Kidney (tissue), 14 donors: Measurements from ENCODE around the gene LRRC61. TPM values are rescaled to one million over a fixed set of nuclear protein-coding genes. Genes with fewer than 3 reads are reported as not detected.

Experiments
- DNase-seq, 5 donors: peaks; one replicate each; pipeline ENCODE4 v3.0.0-alpha.2; 2013 to 2020
- FAIRE-seq: peaks from 2 replicates; lab custom pipeline; 2012; peaks lifted over from hg19 to GRCh38; lab: Jason Lieb, UNC
- H3K27ac ChIP-seq, 2 donors: one replicate each; pipeline ENCODE4 v1.7.0; 2013; ENCODE audit warnings: low read depth in 2 of 2, low read length in 2 of 2, inconsistent platforms in 1 of 2
- H3K27me3 ChIP-seq: one replicate; pipeline ENCODE4 v1.7.1; 2013; ENCODE audit warnings: low read length, inconsistent platforms; ENCODE audit not compliant: control insufficient read depth, insufficient read depth
- H3K36me3 ChIP-seq, 3 donors: one replicate each; pipeline versions ENCODE4 v1.7.0 to v1.7.1; 2013; ENCODE audit warnings: low read length in 3 of 3, control low read depth in 1 of 3, inconsistent platforms in 1 of 3; ENCODE audit not compliant: insufficient read depth in 3 of 3, control insufficient read depth in 2 of 3
- H3K4me1 ChIP-seq, 3 donors: one replicate each; pipeline versions ENCODE4 v1.7.0 to v1.7.1; 2013; ENCODE audit warnings: low read length in 3 of 3, inconsistent platforms in 1 of 3, low read depth in 1 of 3; ENCODE audit not compliant: control insufficient read depth in 2 of 3, insufficient read depth in 2 of 3
- H3K4me3 ChIP-seq, 3 donors: one replicate each; pipeline versions ENCODE4 v1.7.0 to v1.8.1; 2013; ENCODE audit warnings: low read length in 3 of 3, control low read depth in 1 of 3, inconsistent platforms in 1 of 3
- H3K9ac ChIP-seq, 3 donors: one replicate each; pipeline versions ENCODE4 v1.7.0 to v1.7.1; 2013; ENCODE audit warnings: low read length in 3 of 3, control low read depth in 1 of 3, inconsistent platforms in 1 of 3
- H3K9me3 ChIP-seq, 3 donors: one replicate each; pipeline versions ENCODE4 v1.7.0 to v1.7.1; 2013; ENCODE audit warnings: low read length in 3 of 3, control low read depth in 1 of 3, inconsistent platforms in 1 of 3; ENCODE audit not compliant: control insufficient read depth in 2 of 3, insufficient read depth in 1 of 3
- intact Hi-C: fragments of 100-400 bp; cut with DNase I; formaldehyde crosslinking; loops from one replicate; pipeline ENCODE4 v1.11.1; 2022
- polyA plus RNA-seq: library from polyadenylated mRNA; stranded (reverse); fragments of 350-450 nt; fragmentation: Illumina TruSeq; extraction: RNeasy Lipid Tissue Mini Kit (QIAGEN cat#74804); gene quantifications from one replicate; pipeline ENCODE4 v1.2.3, GENCODE V29; 2014; ENCODE audit warnings: low read depth, low replicate concordance; ENCODE audit not compliant: insufficient read depth
- total RNA-seq: library from RNA; stranded (reverse); fragmentation: NEBNext Ultra II Directional; extraction: Animal tissue kit (Norgen Biotek cat#: 25700); gene quantifications from one replicate; pipeline ENCODE4 v1.2.1, GENCODE V29; 2021
- TF ChIP-seq, protein P1 (sequence below): IDR thresholded peaks from 3 replicates; pipeline ENCODE4 v1.5.1; 2012; ENCODE audit warnings: mild to moderate bottlenecking, moderate library complexity, borderline replicate concordance; ENCODE audit not compliant: insufficient read depth; ENCODE audit errors: extremely low read depth
- donor health status: control.
- donor health status: control.
- donor health status: control.
- donor health status: control.
- donor health status: control.
- donor health status: DM: yes; HTN: yes; CAD: no.
- donor health status: Normal renal cell carcinoma (clear cell type).

LRRC61 gene
- total and polyA plus RNA-seq, 2 donors from 2014 or later, result 17.1 to 23.2 TPM

GRCh38 chr7:150373049-150373801 is 50.1 kb downstream of the LRRC61 start:
- Histone ChIP-seq H3K27me3 (no peaks in the 10 kb centered on the region), H3K9ac (no peak overlapping the region), H3K9me3 (no peaks in the 10 kb centered on the region), H3K27ac (peak overlapping the region in 1 of 2 donors; percentile 29), H3K4me3 (no peak overlapping the region), H3K36me3 (peaks cover 5 to 12% (median 12%) of the 10 kb centered on the region in 3 donors), H3K4me1 (peaks cover 3 to 30% (median 24%) of the 10 kb centered on the region in 3 donors)
- no peak for FAIRE-seq
- DNase-seq, result peak in 3 of 5 donors; percentile 47 to 53 (median 47)
- intact Hi-C loops, result no loop called here
- TF ChIP-seq, protein P1, sequence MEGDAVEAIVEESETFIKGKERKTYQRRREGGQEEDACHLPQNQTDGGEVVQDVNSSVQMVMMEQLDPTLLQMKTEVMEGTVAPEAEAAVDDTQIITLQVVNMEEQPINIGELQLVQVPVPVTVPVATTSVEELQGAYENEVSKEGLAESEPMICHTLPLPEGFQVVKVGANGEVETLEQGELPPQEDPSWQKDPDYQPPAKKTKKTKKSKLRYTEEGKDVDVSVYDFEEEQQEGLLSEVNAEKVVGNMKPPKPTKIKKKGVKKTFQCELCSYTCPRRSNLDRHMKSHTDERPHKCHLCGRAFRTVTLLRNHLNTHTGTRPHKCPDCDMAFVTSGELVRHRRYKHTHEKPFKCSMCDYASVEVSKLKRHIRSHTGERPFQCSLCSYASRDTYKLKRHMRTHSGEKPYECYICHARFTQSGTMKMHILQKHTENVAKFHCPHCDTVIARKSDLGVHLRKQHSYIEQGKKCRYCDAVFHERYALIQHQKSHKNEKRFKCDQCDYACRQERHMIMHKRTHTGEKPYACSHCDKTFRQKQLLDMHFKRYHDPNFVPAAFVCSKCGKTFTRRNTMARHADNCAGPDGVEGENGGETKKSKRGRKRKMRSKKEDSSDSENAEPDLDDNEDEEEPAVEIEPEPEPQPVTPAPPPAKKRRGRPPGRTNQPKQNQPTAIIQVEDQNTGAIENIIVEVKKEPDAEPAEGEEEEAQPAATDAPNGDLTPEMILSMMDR, result no peak

DNA sequence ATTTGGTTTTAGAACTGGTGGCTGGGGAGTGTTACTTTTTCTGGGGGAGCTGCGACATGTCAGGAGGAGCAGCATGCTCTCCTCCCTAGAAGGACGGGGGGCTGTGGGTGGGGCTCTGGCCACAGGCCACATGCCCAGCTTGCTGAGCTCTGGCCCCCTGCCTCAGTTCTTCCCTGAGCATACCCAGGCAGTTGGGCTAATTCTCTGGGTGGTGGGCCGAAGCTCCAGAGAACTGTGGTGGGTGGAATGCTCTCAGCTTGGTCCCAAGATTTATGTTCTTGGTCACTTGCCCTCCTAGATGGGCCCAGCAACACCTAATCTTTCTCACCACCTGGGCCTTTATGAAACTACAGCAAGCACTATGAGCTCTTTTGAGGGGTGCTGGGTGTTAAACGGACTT is 50.9 kb downstream of the LRRC61 start:
- H3K4me1 ChIP-seq, result peaks cover 3 to 31% (median 29%) of the 10 kb centered on the region in 3 donors

DNA sequence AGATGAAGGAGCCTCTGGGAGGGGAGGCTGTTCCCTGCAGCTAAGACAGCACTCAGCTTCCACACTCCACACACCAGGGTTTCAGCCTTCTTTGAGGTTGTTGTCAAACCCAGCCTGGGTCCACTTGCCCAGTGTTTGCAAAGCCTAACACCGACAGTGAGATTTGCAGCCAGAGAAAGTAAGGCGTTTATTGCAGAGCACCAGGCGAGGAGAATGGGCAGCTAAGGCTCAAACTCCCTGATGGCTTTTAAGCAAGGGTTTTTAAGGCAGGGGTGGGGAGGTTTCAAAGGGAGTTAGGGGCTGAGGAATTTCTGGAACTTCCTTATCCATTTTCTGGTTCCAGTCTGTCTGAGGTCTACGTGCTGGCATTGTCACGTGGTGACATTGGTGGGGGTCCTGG is 51.3 kb downstream of the LRRC61 start:
- Histone ChIP-seq H3K4me1 (peaks cover 3 to 30% (median 29%) of the 10 kb centered on the region in 3 donors), H3K9me3 (no peaks in the 10 kb centered on the region), H3K9ac (no peak overlapping the region), H3K36me3 (peaks cover 5 to 12% (median 12%) of the 10 kb centered on the region in 3 donors), H3K27me3 (no peaks in the 10 kb centered on the region), H3K4me3 (no peak overlapping the region), H3K27ac (no peak overlapping the region)
- DNase-seq (no peak), FAIRE-seq (no peak)
- TF ChIP-seq, protein P1, result no peak
- intact Hi-C loops, result no loop called here

More for the DNA sequence above, 50.9 kb downstream of the LRRC61 start:
- no peak for DNase-seq
- Histone ChIP-seq H3K9ac (no peak overlapping the region), H3K27ac (no peak overlapping the region), H3K4me3 (no peak overlapping the region), H3K9me3 (no peaks in the 10 kb centered on the region), H3K36me3 (peaks cover 5 to 12% (median 12%) of the 10 kb centered on the region in 3 donors), H3K27me3 (no peaks in the 10 kb centered on the region)
- no peak for FAIRE-seq
- TF ChIP-seq, protein P1, result no peak
- intact Hi-C loops, result no loop called here
